SK-N-SH treated with all-trans-retinoic acid at 6 μM for 48 hours (cell line): ENCODE measurements around the gene LPIN2.

Source experiments
- ATAC-seq: fragments of 200-7000 bp; cut with Tn5 transposase; 3 replicates; pipeline ENCODE4 v1.9.1; 2020; ENCODE audit warnings: mild to moderate bottlenecking, moderate library complexity
- ARNTL ChIP-seq: fragments of 450-650 bp; formaldehyde crosslinking; IDR thresholded peaks from 2 replicates; pipeline ENCODE4 v1.5.0; 2020; ENCODE audit warnings: low read depth, mild to moderate bottlenecking, moderate library complexity, borderline replicate concordance
- BACH2 ChIP-seq: fragments of 250-450 bp; sonication (Bioruptor Pico); IDR thresholded peaks from 2 replicates; pipeline ENCODE4 v1.9.0; 2021; ENCODE audit warnings: mild to moderate bottlenecking, borderline replicate concordance
- CSDC2 ChIP-seq: fragments of 250-450 bp; sonication (Bioruptor Pico); IDR thresholded peaks from 2 replicates; pipeline ENCODE4 v1.5.0; 2020; ENCODE audit warnings: mild to moderate bottlenecking, moderate library complexity
- ESRRG ChIP-seq: fragments of 250-450 bp; sonication (Bioruptor Pico); IDR thresholded peaks from 2 replicates; pipeline ENCODE4 v1.6.1; 2021; ENCODE audit warnings: mild to moderate bottlenecking
- GLIS3 ChIP-seq: fragments of 250-450 bp; sonication (Bioruptor Pico); IDR thresholded peaks from 2 replicates; pipeline ENCODE4 v1.5.0; 2020; ENCODE audit warnings: mild to moderate bottlenecking, moderate library complexity
- ISL1 ChIP-seq: fragments of 250-450 bp; sonication (Bioruptor Pico); IDR thresholded peaks from 2 replicates; pipeline ENCODE4 v2.1.2; 2022; ENCODE audit warnings: mild to moderate bottlenecking, moderate library complexity
- OSR1 ChIP-seq: fragments of 250-450 bp; sonication (Bioruptor Pico); IDR thresholded peaks from 2 replicates; pipeline ENCODE4 v1.8.0; 2022; ENCODE audit warnings: moderate library complexity, mild to moderate bottlenecking, inconsistent platforms
- POU6F1 ChIP-seq: fragments of 250-450 bp; sonication (Bioruptor Pico); IDR thresholded peaks from 2 replicates; pipeline ENCODE4 v1.8.0; 2021; ENCODE audit warnings: low read depth, mild to moderate bottlenecking, moderate library complexity, borderline replicate concordance
- PPARA ChIP-seq: fragments of 250-450 bp; sonication (Bioruptor Pico); IDR thresholded peaks from 2 replicates; pipeline ENCODE4 v1.5.0; 2020; ENCODE audit warnings: mild to moderate bottlenecking, borderline replicate concordance
- RARB ChIP-seq: fragments of 250-450 bp; sonication (Bioruptor Pico); IDR thresholded peaks from 2 replicates; pipeline ENCODE4 v1.8.0; 2021; ENCODE audit warnings: mild to moderate bottlenecking, moderate library complexity
- SNAI2 ChIP-seq: fragments of 250-450 bp; sonication (Bioruptor Pico); IDR thresholded peaks from 2 replicates; pipeline ENCODE4 v1.5.0; 2020; ENCODE audit warnings: mild to moderate bottlenecking, moderate library complexity
- TCF4 ChIP-seq: fragments of 250-450 bp; sonication (Bioruptor Pico); IDR thresholded peaks from 2 replicates; pipeline ENCODE4 v1.8.0; 2021; ENCODE audit warnings: mild to moderate bottlenecking, moderate library complexity, borderline replicate concordance
- TOX ChIP-seq: fragments of 250-450 bp; sonication (Bioruptor Pico); IDR thresholded peaks from 2 replicates; pipeline ENCODE4 v1.8.0; 2021; ENCODE audit warnings: mild to moderate bottlenecking, moderate library complexity, borderline replicate concordance
- TSHZ2 ChIP-seq: fragments of 250-450 bp; sonication (Bioruptor Pico); IDR thresholded peaks from 2 replicates; pipeline ENCODE4 v1.5.0; 2020; ENCODE audit warnings: mild to moderate bottlenecking, moderate library complexity
- ZC3H10 ChIP-seq: fragments of 250-450 bp; sonication (Bioruptor Pico); IDR thresholded peaks from 2 replicates; pipeline ENCODE4 v1.5.1; 2021; ENCODE audit warnings: mild to moderate bottlenecking, moderate library complexity
- ZFP3 ChIP-seq: fragments of 250-450 bp; sonication (Bioruptor Pico); IDR thresholded peaks from 2 replicates; pipeline ENCODE4 v1.5.0; 2020; ENCODE audit warnings: mild to moderate bottlenecking, moderate library complexity
- ZNF565 ChIP-seq: fragments of 450-650 bp; formaldehyde crosslinking; conservative IDR thresholded peaks from 2 replicates; pipeline ENCODE4 v1.5.0; 2020; ENCODE audit warnings: low read depth, mild to moderate bottlenecking, moderate library complexity
- ZNF70 ChIP-seq: fragments of 450-650 bp; formaldehyde crosslinking; IDR thresholded peaks from 2 replicates; pipeline ENCODE4 v1.5.0; 2020; ENCODE audit warnings: mild to moderate bottlenecking, moderate library complexity
- ZNF8 ChIP-seq: fragments of 450-650 bp; formaldehyde crosslinking; IDR thresholded peaks from 2 replicates; pipeline ENCODE4 v1.5.0; 2020; ENCODE audit warnings: mild to moderate bottlenecking, moderate library complexity
- TF ChIP-seq, protein P1 (sequence below): fragments of 250-450 bp; sonication (Bioruptor Pico); IDR thresholded peaks from 2 replicates; pipeline ENCODE4 v1.5.1; 2020; ENCODE audit warnings: low read depth, mild to moderate bottlenecking, moderate library complexity

Gene LPIN2

GRCh38 chr18:2990956-2991640 is 21.8 kb downstream of the LPIN2 start:
- no peak for ATAC-seq
- TF ChIP-seq RARB (CRISPR knock-in tag) (no peak), ZFP3 (CRISPR knock-in tag) (no peak), ZNF70 (no peak), POU6F1 (CRISPR knock-in tag) (no peak), ARNTL (CRISPR knock-in tag) (no peak), ZNF8 (CRISPR knock-in tag) (no peak), SNAI2 (CRISPR knock-in tag) (no peak), ZNF565 (CRISPR knock-in tag) (no peak), GLIS3 (no peak), ESRRG (CRISPR knock-in tag) (no peak)
- TF ChIP-seq, protein P1, sequence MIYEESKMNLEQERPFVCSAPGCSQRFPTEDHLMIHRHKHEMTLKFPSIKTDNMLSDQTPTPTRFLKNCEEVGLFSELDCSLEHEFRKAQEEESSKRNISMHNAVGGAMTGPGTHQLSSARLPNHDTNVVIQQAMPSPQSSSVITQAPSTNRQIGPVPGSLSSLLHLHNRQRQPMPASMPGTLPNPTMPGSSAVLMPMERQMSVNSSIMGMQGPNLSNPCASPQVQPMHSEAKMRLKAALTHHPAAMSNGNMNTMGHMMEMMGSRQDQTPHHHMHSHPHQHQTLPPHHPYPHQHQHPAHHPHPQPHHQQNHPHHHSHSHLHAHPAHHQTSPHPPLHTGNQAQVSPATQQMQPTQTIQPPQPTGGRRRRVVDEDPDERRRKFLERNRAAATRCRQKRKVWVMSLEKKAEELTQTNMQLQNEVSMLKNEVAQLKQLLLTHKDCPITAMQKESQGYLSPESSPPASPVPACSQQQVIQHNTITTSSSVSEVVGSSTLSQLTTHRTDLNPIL (CRISPR knock-in tag) = no peak

- TF ChIP-seq, protein P1 (CRISPR knock-in tag) = no peak
- TF ChIP-seq BACH2 (CRISPR knock-in tag) = no peak
- no peak for TF ChIP-seq RARB (CRISPR knock-in tag)
- no peak for TF ChIP-seq POU6F1 (CRISPR knock-in tag)
- TF ChIP-seq ZFP3 (CRISPR knock-in tag) = no peak
- no peak for TF ChIP-seq OSR1 (CRISPR knock-in tag)
- no peak for TF ChIP-seq ZNF70
- TF ChIP-seq SNAI2 (CRISPR knock-in tag) = no peak
- TF ChIP-seq PPARA (CRISPR knock-in tag) = no peak
- TF ChIP-seq TSHZ2 (CRISPR knock-in tag) = no peak
- TF ChIP-seq TOX (CRISPR knock-in tag) = no peak
- TF ChIP-seq ZNF8 (CRISPR knock-in tag) = no peak
- no peak for TF ChIP-seq TCF4 (CRISPR knock-in tag)
- TF ChIP-seq ZC3H10 (CRISPR knock-in tag) = no peak
- no peak for TF ChIP-seq CSDC2 (CRISPR knock-in tag)
- TF ChIP-seq ARNTL (CRISPR knock-in tag) = no peak
- no peak for TF ChIP-seq ZNF565 (CRISPR knock-in tag)
- TF ChIP-seq ISL1 (CRISPR knock-in tag) = no peak; the same call in 1 of the 2 replicates
- TF ChIP-seq ESRRG (CRISPR knock-in tag) = no peak
- peak; percentile 82 for ATAC-seq
Measured at GRCh38 chr18:2987876-2988790, 24.8 kb downstream of the LPIN2 start.
